K562 treated with DMSO at 1 percent for 24 hours (cell line): Measurements from ENCODE around the gene YTHDC2. TPM values are rescaled to one million over a fixed set of nuclear protein-coding genes. Genes with fewer than 3 reads are reported as not detected.

Experiments
- total RNA-seq: library from RNA; unstranded; fragments of 300-600 nt; gene quantifications from 2 replicates; pipeline ENCODE4 v1.2.3, GENCODE V29; 2022; ENCODE audit warnings: low read depth; ENCODE audit not compliant: insufficient read depth

Gene YTHDC2
- total RNA-seq, result 6.1 and 7.5 TPM in 2 replicates

GRCh38 chr5:113513384-113514288 lies at the start of gene YTHDC2:
Gene YTHDC2, plus strand, starts transcription at chr5:113513694. Its CDS starts 202 bp downstream, at chr5:113513896.

GRCh38 chr5:113487781-113488644 lies 25.5 kb upstream of the YTHDC2 start, which contains the start of gene MCC:
Gene MCC, minus strand, starts transcription at chr5:113488453.

Other genes with a start within 250 kb of the YTHDC2 start
- not detected in 2 replicates for gene TSSK1B, start 78.7 kb upstream of the YTHDC2 start, total RNA-seq
- gene MCC, start 25.2 kb upstream of the YTHDC2 start, total RNA-seq, result 0.07 and 0.14 TPM in 2 replicates